H9 (cell line): ENCODE results near the gene ANXA7. TPM values are rescaled to one million over a fixed set of nuclear protein-coding genes. Genes with fewer than 3 reads are reported as not detected.

Source experiments
- DNase-seq: peaks from one replicate; pipeline ENCODE4 v3.0.0-alpha.2; 2017
- H2AFZ ChIP-seq: one replicate; pipeline ENCODE4 v1.6.1; 2013; ENCODE audit warnings: mild to moderate bottlenecking, low read length, control low read depth, moderate library complexity
- H2AK5ac ChIP-seq: 2 replicates; pipeline ENCODE4 v1.6.1; 2013; ENCODE audit warnings: low read length, control low read depth, mixed read lengths; ENCODE audit not compliant: insufficient read length
- H2BK120ac ChIP-seq: one replicate; pipeline ENCODE4 v1.6.1; 2013; ENCODE audit warnings: low read depth, mild to moderate bottlenecking, low read length, control low read depth, inconsistent platforms; ENCODE audit not compliant: poor library complexity, severe bottlenecking
- H2BK12ac ChIP-seq: 2 replicates; pipeline ENCODE4 v1.6.1; 2013; ENCODE audit warnings: low read length, control low read depth, mixed read lengths, low read depth; ENCODE audit not compliant: insufficient read length
- H2BK15ac ChIP-seq: 2 replicates; pipeline ENCODE4 v1.6.1; 2013; ENCODE audit warnings: low read depth, low read length, control low read depth
- H2BK20ac ChIP-seq: one replicate; pipeline ENCODE4 v1.6.1; 2013; ENCODE audit warnings: low read depth, mild to moderate bottlenecking, low read length, control low read depth, inconsistent platforms; ENCODE audit not compliant: poor library complexity, severe bottlenecking
- H2BK5ac ChIP-seq: 2 replicates; pipeline ENCODE4 v1.6.1; 2013; ENCODE audit warnings: low read length, control low read depth, mixed read lengths; ENCODE audit not compliant: insufficient read length
- H3K14ac ChIP-seq: 2 replicates; pipeline ENCODE4 v1.6.1; 2013; ENCODE audit warnings: low read length, control low read depth; ENCODE audit not compliant: insufficient read depth
- H3K18ac ChIP-seq: 2 replicates; pipeline ENCODE4 v1.6.1; 2013; ENCODE audit warnings: low read depth, mild to moderate bottlenecking, mixed read lengths, low read length, control low read depth; ENCODE audit not compliant: insufficient read length
- H3K23ac ChIP-seq: 2 replicates; pipeline ENCODE4 v1.6.1; 2013; ENCODE audit warnings: low read length, control low read depth, mixed read lengths, low read depth; ENCODE audit not compliant: insufficient read length
- H3K23me2 ChIP-seq: 2 replicates; pipeline ENCODE4 v1.6.1; 2013; ENCODE audit warnings: low read depth, mild to moderate bottlenecking, mixed read lengths, low read length, control low read depth; ENCODE audit not compliant: insufficient read length, poor library complexity, severe bottlenecking
- H3K27ac ChIP-seq: 2 replicates; pipeline ENCODE4 v1.5.1; 2013; ENCODE audit warnings: low read length, control low read depth, mixed read lengths, low read depth; ENCODE audit not compliant: insufficient read length
- H3K27me3 ChIP-seq: 2 replicates; pipeline ENCODE4 v1.6.1; 2013; ENCODE audit warnings: low read length, control low read depth, inconsistent platforms; ENCODE audit not compliant: insufficient read depth
- H3K4ac ChIP-seq: 2 replicates; pipeline ENCODE4 v1.6.1; 2013; ENCODE audit warnings: low read depth, mild to moderate bottlenecking, control low read depth, inconsistent platforms, low read length, moderate library complexity
- H3K4me1 ChIP-seq: 2 replicates; pipeline ENCODE4 v1.6.1; 2013; ENCODE audit warnings: low read length, control low read depth, inconsistent platforms; ENCODE audit not compliant: insufficient read depth
- H3K4me2 ChIP-seq: 2 replicates; pipeline ENCODE4 v1.6.1; 2013; ENCODE audit warnings: low read length, control low read depth, mixed read lengths; ENCODE audit not compliant: insufficient read length, insufficient read depth
- H3K56ac ChIP-seq: 2 replicates; pipeline ENCODE4 v1.6.1; 2013; ENCODE audit warnings: low read depth, mild to moderate bottlenecking, mixed read lengths, low read length, control low read depth; ENCODE audit not compliant: insufficient read length
- H3K79me1 ChIP-seq: 2 replicates; pipeline ENCODE4 v1.6.1; 2013; ENCODE audit warnings: low read depth, mild to moderate bottlenecking, moderate library complexity, low read length, control low read depth, inconsistent platforms; ENCODE audit not compliant: insufficient read depth, poor library complexity, severe bottlenecking
- H3K79me2 ChIP-seq: 2 replicates; pipeline ENCODE4 v1.6.1; 2013; ENCODE audit warnings: low read length, control low read depth, inconsistent platforms; ENCODE audit not compliant: insufficient read depth
- H3K9ac ChIP-seq: 2 replicates; pipeline ENCODE4 v1.6.1; 2013; ENCODE audit warnings: low read length, control low read depth, mixed read lengths; ENCODE audit not compliant: insufficient read length; ENCODE audit errors: extremely low read depth
- H3K9me3 ChIP-seq: one replicate; pipeline ENCODE4 v1.6.1; 2013; ENCODE audit warnings: low read depth, low read length, inconsistent platforms; ENCODE audit not compliant: control insufficient read depth
- H3T11ph ChIP-seq: one replicate; pipeline ENCODE4 v1.6.1; 2013; ENCODE audit warnings: mild to moderate bottlenecking, low read length, control low read depth, inconsistent platforms
- H4K20me1 ChIP-seq: one replicate; pipeline ENCODE4 v1.6.1; 2013; ENCODE audit not compliant: control insufficient read depth, insufficient read length, insufficient read depth
- H4K5ac ChIP-seq: 2 replicates; pipeline ENCODE4 v1.6.1; 2013; ENCODE audit warnings: low read depth, mild to moderate bottlenecking, mixed read lengths, low read length, control low read depth; ENCODE audit not compliant: insufficient read length
- H4K8ac ChIP-seq: replicated peaks from 2 replicates; pipeline ENCODE4 v1.6.1; 2013; ENCODE audit warnings: low read length, control low read depth, mixed read lengths, low read depth; ENCODE audit not compliant: insufficient read length
- H4K91ac ChIP-seq: 2 replicates; pipeline ENCODE4 v1.6.1; 2013; ENCODE audit warnings: low read depth, mild to moderate bottlenecking, moderate library complexity, mixed read lengths, low read length, control low read depth; ENCODE audit not compliant: insufficient read length
- H3K27ac Mint-ChIP-seq, 3 experiments: 2 replicates in 2 of 3; 3 replicates in 1 of 3; pipeline ENCODE4 v1.8.0; 2020 to 2021; ENCODE audit warnings: mixed read lengths in 3 of 3, mild to moderate bottlenecking in 1 of 3, moderate library complexity in 1 of 3
- H3K27me3 Mint-ChIP-seq: 2 replicates; pipeline ENCODE4 v1.8.0; 2021; ENCODE audit warnings: low read depth, mild to moderate bottlenecking, moderate library complexity, mixed read lengths
- H3K36me3 Mint-ChIP-seq, 3 experiments: 2 replicates in 2 of 3; 3 replicates in 1 of 3; pipeline ENCODE4 v1.8.0; 2020 to 2021; ENCODE audit warnings: low read depth in 3 of 3, mixed read lengths in 3 of 3; ENCODE audit not compliant: insufficient read depth in 1 of 3
- H3K4me1 Mint-ChIP-seq, 2 experiments: 2 replicates each; pipeline ENCODE4 v1.8.0; 2020; ENCODE audit warnings: mixed read lengths in 2 of 2
- H3K4me3 Mint-ChIP-seq, 2 experiments: 2 replicates in 1 of 2; 3 replicates in 1 of 2; pipeline ENCODE4 v1.8.0; 2020 to 2021; ENCODE audit warnings: mild to moderate bottlenecking in 2 of 2, mixed read lengths in 2 of 2, moderate library complexity in 1 of 2
- H3K9me3 Mint-ChIP-seq, 2 experiments: 2 replicates in 1 of 2; 3 replicates in 1 of 2; pipeline ENCODE4 v1.8.0; 2020; ENCODE audit warnings: mild to moderate bottlenecking in 2 of 2, mixed read lengths in 2 of 2, moderate library complexity in 1 of 2
- WGBS: extraction: QIAGEN DNeasy Blood & Tissue Kit; methylation state at CpG from one replicate; pipeline ENCODE4 v1.1.7; 2013; ENCODE audit warnings: missing lambda C conversion rate, low lambda C conversion rate, mixed read lengths; ENCODE audit not compliant: insufficient read length; ENCODE audit errors: extremely low coverage; 5-methylcytosine and 5-hydroxymethylcytosine counted together
- total RNA-seq: library from RNA; stranded (reverse); gene quantifications from 2 replicates; pipeline ENCODE4 v1.2.1, GENCODE V29; 2021
- TF ChIP-seq, protein P1 (sequence below): fragments of 200-600 bp; sonication (generic); conservative IDR thresholded peaks from 3 replicates; pipeline ENCODE4 v1.8.0; 2021; ENCODE audit warnings: antibody characterized with exemption, mild to moderate bottlenecking

Gene ANXA7
- total RNA-seq, 1 experiment from 2014 or later = 84.6 TPM

DNA sequence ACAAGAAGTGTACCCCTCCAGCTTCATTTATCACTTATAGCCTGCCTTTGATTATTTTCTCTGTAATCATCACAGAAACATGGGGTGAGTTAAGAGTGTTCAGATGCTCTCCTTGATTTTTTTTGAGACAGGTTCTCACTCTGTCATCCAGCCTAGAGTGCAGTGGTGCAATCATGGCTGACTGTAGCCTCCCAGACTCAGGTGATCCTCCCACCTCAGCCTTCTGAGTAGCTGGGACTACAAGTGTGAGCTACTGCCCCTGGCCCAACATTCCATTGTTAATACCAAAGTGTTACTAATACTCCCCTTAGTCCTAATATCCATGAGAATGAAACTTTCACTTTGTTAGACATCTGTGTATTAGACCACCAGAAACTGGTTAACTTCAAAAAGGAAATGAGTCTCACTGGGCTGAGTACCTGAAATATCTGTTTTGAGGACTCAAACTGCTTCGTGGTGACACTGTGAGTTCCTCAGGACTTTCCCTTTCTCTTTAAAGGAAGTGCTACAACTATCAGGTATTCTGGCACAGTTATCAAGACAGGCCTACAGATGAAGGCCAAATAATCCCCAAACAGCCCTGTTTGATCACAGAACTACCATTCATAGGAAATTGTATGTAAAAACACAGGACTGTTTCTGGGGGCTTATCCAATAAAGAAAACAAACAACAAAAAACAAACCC is 34.7 kb downstream of the ANXA7 start:
- H3K9ac ChIP-seq = no peak overlapping the region
- no peaks in the 10 kb centered on the region for H3K79me2 ChIP-seq
- no peak overlapping the region for H3K4ac ChIP-seq
- no peak overlapping the region for H2BK120ac ChIP-seq
- Mint-ChIP-seq H3K4me3 (no peak overlapping the region), H3K27ac (no peak overlapping the region; a peak in 1 of 7 replicates), H3K27me3 (no peaks in the 10 kb centered on the region), H3K36me3 (peaks cover 15 to 74% (median 53%) of the 10 kb centered on the region in 3 experiments; a peak in 6 of 7 replicates), H3K9me3 (no peaks in the 10 kb centered on the region), H3K4me1 (no peaks in the 10 kb centered on the region)
- H4K5ac ChIP-seq = no peak overlapping the region
- H3K9me3 ChIP-seq = no peaks in the 10 kb centered on the region
- H2BK5ac ChIP-seq = no peak overlapping the region
- DNase-seq = no peak
- H3K4me2 ChIP-seq = no peak overlapping the region
- no peak overlapping the region for H2BK20ac ChIP-seq
- no peaks in the 10 kb centered on the region for H3K4me1 ChIP-seq
- no peaks in the 10 kb centered on the region for H4K20me1 ChIP-seq
- H3K23me2 ChIP-seq = no peaks in the 10 kb centered on the region
- no peak overlapping the region for H4K91ac ChIP-seq
- H2BK15ac ChIP-seq = no peak overlapping the region
- WGBS = no CpG with 5 or more reads among the region's 1 CpG
- no peak overlapping the region for H3T11ph ChIP-seq
- no peak overlapping the region for H3K23ac ChIP-seq
- H3K27me3 ChIP-seq = no peaks in the 10 kb centered on the region
- no peak overlapping the region for H2AK5ac ChIP-seq
- no peak overlapping the region for H2AFZ ChIP-seq
- H3K14ac ChIP-seq = no peak overlapping the region
- TF ChIP-seq, protein P1, sequence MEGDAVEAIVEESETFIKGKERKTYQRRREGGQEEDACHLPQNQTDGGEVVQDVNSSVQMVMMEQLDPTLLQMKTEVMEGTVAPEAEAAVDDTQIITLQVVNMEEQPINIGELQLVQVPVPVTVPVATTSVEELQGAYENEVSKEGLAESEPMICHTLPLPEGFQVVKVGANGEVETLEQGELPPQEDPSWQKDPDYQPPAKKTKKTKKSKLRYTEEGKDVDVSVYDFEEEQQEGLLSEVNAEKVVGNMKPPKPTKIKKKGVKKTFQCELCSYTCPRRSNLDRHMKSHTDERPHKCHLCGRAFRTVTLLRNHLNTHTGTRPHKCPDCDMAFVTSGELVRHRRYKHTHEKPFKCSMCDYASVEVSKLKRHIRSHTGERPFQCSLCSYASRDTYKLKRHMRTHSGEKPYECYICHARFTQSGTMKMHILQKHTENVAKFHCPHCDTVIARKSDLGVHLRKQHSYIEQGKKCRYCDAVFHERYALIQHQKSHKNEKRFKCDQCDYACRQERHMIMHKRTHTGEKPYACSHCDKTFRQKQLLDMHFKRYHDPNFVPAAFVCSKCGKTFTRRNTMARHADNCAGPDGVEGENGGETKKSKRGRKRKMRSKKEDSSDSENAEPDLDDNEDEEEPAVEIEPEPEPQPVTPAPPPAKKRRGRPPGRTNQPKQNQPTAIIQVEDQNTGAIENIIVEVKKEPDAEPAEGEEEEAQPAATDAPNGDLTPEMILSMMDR = no peak
- H3K18ac ChIP-seq = no peak overlapping the region
- H3K79me1 ChIP-seq = no peaks in the 10 kb centered on the region
- H3K27ac ChIP-seq = no peak overlapping the region
- no peak overlapping the region for H2BK12ac ChIP-seq
- H3K56ac ChIP-seq = no peak overlapping the region
- H4K8ac ChIP-seq = no peak overlapping the region
